Fibroblast of pulmonary artery (primary cell): ENCODE measurements around the gene HIVEP3.

ENCODE experiments used
- DNase-seq: peaks from one replicate; pipeline ENCODE4 v3.0.0-alpha.2; 2010; ENCODE audit warnings: low read depth
- H3K4me3 ChIP-seq: replicated peaks from 2 replicates; pipeline ENCODE4 v1.5.1; 2011; ENCODE audit warnings: low read depth, mild to moderate bottlenecking, control low read depth, low read length, moderate library complexity
- CTCF ChIP-seq: IDR thresholded peaks from 2 replicates; pipeline ENCODE4 v1.5.1; 2011; ENCODE audit warnings: mild to moderate bottlenecking, control low read depth, low read length, inconsistent platforms; ENCODE audit errors: missing control alignments

The HIVEP3 gene

GRCh38 chr1:41868241-41868998, 50.3 kb downstream of the HIVEP3 start:
- peak; percentile 5 for TF ChIP-seq CTCF
- DNase-seq: no peak
- H3K4me3 ChIP-seq: no peak overlapping the region

DNA sequence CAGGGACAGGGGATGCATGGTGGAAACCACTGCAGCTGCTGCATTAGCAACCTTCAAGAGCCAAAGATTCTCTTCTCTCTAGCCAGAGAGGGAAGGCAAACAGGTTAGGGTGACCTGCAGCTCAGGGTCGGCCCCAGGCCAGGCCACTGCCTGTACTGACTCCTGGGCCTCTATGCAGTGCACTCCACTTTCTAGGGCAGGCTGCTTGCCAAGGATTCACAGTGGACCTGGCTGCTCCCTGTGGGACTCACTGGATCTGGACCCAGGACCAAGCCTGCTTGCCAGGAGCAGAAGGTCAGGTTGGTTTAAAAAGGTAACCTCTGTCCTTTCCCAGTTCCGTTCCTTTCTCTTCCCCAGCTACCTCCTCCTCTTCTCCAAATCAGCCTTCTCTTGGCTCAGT, 52.4 kb downstream of the HIVEP3 start:
- H3K4me3 ChIP-seq: no peak overlapping the region
- no peak for DNase-seq
- TF ChIP-seq CTCF: no peak

DNA sequence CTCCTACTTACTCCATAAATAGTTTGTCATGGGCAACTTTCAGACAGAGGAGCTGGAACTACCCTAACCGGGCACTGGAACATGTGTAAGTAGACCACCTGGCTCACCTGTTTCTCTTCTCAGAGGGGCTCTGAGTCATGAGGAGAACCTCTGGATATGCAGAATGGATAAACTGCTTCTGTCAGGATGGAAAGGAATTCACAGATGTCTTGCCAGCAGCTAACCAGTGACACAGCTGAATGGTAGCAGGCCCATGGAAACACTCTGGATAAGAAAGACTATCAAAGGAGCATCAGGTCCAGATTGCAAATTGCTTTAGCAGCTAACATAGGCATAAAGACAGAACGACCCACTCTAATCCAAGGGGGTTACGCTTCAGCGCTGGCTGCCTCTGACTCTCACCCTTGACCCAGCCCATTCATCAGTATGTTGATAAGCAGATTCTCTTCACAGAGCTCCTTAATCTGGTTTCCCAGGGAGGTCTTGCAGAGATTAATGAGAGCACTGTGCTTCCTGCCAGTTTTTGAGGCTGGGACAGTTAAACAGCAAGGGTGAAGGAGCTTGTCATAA, 54.2 kb downstream of the HIVEP3 start:
- no peak for DNase-seq
- no peak for TF ChIP-seq CTCF
- H3K4me3 ChIP-seq: no peak overlapping the region

- no peak for TF ChIP-seq CTCF
- H3K4me3 ChIP-seq: no peak overlapping the region
- DNase-seq: no peak
These were observed 55.0 kb downstream of the HIVEP3 start for GRCh38 chr1:41863718-41864117.

DNA sequence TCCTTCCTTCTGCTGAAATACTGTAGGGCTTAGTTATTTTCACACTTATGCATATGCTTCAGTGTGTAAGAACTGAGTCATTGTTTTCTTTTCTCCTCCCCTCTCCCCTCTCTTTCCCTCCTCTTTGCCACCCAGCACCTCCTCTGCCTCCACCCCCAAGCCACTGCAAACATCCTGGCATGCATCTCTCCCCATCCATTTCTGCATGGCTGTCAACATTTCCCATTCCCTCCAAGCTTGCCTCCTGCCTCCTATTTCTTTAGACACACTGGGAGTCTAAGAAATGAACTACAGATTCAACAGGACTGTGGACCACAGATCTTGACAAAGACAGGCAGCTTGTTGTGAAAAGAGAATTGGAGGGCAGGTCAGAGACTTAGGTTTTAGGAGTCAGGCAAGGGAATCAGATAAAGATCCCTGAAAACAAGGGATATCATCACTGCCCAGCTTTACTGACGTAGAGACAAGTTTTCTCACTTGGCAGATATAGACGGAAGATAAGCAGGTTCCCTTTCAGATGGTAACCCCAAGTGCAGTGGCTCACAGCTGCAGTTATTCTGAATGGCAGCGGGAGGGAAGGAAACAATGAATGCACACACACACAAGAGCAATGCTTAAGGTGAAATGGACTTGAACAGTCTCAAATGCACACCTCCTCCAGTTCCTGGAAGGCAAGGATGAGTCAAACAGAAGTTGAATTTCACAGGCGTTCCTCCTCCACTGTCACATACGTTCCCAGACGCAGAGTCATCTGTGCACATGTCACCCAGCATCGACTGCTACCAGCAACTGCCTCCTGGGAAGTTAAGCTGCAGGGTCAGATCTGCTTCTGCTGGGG, 56.1 kb downstream of the HIVEP3 start:
- H3K4me3 ChIP-seq: no peak overlapping the region
- peak; percentile 81 for DNase-seq
- no peak for TF ChIP-seq CTCF

DNA sequence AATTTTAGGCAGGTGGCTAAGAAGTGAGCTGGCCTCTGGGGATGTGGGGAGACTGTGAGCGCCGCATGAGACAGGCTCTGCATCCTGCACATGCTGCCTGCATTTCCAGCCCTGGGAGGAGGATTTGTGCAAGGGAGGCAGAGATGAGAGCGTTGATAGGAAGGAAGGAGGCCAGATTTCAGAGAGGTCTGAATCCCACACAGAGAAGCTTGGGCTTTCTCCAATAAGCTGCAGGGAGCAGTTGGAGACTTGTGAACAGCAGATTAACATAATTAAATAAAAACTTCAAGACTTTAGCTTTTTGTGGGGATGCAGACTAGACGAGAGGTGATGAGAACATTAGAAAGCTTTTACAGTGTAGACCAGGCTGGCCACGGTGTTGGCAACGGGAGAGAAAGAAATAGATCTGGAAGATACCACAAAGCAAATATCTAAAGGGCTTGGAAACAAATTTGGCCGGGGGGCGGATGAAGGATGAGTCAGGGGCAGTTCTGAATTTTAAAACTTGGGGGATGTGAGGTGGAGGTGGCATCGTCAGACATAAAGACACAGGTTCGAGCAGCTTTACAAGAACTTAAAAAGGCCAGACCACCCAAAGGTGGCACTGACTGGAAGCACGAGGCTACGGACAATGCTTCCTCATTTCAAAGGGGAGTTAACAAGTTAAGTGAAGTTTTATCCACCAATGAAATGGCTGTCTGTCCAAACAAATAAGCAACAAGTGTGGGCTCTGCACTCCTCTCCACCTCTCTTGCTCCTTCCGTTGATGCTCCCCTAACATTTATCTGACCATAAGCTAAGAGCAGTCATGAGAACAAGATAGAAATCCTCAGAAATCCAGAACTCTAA, 57.0 kb downstream of the HIVEP3 start:
- no peak for TF ChIP-seq CTCF

More for the DNA sequence above, 57.0 kb downstream of the HIVEP3 start:
- H3K4me3 ChIP-seq: no peak overlapping the region
- no peak for DNase-seq
